ENCODE data around the gene TGM1. TPM values are rescaled to one million over a fixed set of nuclear protein-coding genes. Genes with fewer than 3 reads are reported as not detected.

Gene TGM1
- total and polyA plus RNA-seq, 2 donors (not counting 1 experiment from before 2014, with no cell fraction given) = 2.7 to 11.9 TPM

DNA sequence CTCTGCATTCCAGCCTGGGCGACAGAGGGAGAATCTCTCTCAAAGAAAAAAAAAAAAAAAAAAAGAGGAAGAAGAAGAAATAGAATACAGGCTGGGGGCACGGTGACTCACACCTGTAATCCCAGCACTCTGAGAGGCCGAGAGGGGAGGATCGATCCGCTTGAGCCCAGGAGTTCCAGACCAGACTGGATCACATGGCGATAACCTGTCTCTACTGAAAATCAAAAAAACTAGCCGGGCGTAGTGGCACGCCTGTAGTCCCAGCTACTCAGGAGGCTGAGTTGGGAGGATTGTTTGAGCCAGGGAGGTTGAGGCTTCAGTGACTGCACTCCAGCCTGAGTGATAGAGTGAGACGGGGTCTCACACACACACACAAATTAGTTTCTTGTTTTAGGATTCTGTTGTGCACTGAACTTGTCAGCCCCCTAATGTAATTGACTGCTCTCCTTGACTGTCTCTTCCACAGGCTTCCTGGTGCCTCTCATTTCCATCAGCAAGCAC lies 19.6 kb downstream of the TGM1 start:
- Histone ChIP-seq H3K9me3 (ENCODE audit: control extremely low read depth in 1 of 3, control insufficient read depth in 2 of 3, insufficient read depth in 1 of 3, low read length in 2 of 3) (no peaks in the 10 kb centered on the region), H3K9ac (ENCODE audit: low read length) (peak overlapping the region; percentile 90), H3K4me2 (replicated peaks; ENCODE audit: low read depth, low read length, poor library complexity, severe bottlenecking) (peak overlapping the region; percentile 94), H3K27ac (ENCODE audit: low read length in 2 of 2) (peak overlapping the region; percentile 98 to 100), H3K79me2 (ENCODE audit: control insufficient read depth, insufficient read depth, low read length) (peaks cover 34% of the 10 kb centered on the region), H3K4me1 (ENCODE audit: control insufficient read depth in 2 of 2, insufficient read depth in 2 of 2, low read length in 2 of 2) (peaks cover 49 to 54% of the 10 kb centered on the region in 2 donors), H3K27me3 (replicated peaks in 1 of 4; ENCODE audit: control extremely low read depth in 1 of 4, control insufficient read depth in 3 of 4, insufficient read depth in 4 of 4, low read length in 3 of 4) (no peaks in the 10 kb centered on the region), H4K20me1 (ENCODE audit: control insufficient read depth, insufficient read depth, low read length, poor library complexity, severe bottlenecking) (peaks cover 38% of the 10 kb centered on the region), H3K36me3 (replicated peaks in 1 of 2; ENCODE audit: control extremely low read depth in 1 of 2, control insufficient read depth in 1 of 2, extremely low read depth in 1 of 2, insufficient read depth in 2 of 2, low read length in 1 of 2) (peaks cover 2 to 29% of the 10 kb centered on the region in 2 experiments), H3K4me3 (ENCODE audit: control extremely low read depth in 1 of 5, extremely low read depth in 1 of 5, insufficient read depth in 1 of 5, low read depth in 2 of 5, low read length in 4 of 5) (peak overlapping the region; percentile 3 to 91 (median 88)), H2AFZ (ENCODE audit: insufficient read depth, low read depth, low read length, poor library complexity, severe bottlenecking) (peak overlapping the region; percentile 82)
- no peaks in the 10 kb centered on the region for H3K9me3 Mint-ChIP-seq (ENCODE audit: insufficient read depth)
- CTCF ChIA-PET = interaction anchor here (0.9 to 8.8 kb wide), 28 partner anchors 8 to 199 kb away, joined by 3 to 254 read pairs (median 12); partner anchors contain the start of genes ADCY4, CBLN3, CHMP4A and CIDEB
- H3K27ac Mint-ChIP-seq = peak overlapping the region; percentile 100
- no peak for ATAC-seq (ENCODE audit: low read depth)
- H3K4me3 Mint-ChIP-seq = peak overlapping the region; percentile 98
- 40% methylated on average over 3 of the region's 10 CpGs for WGBS (ENCODE audit: insufficient coverage)
- no peak for DNase-seq
- H3K27me3 Mint-ChIP-seq = no peaks in the 10 kb centered on the region
- no peak for TF ChIP-seq EZH2 (IDR thresholded peaks at IDR 0.05; ENCODE audit: borderline replicate concordance, insufficient read depth, low read depth, low read length, poor library complexity, severe bottlenecking)
- TF ChIP-seq, protein P1, sequence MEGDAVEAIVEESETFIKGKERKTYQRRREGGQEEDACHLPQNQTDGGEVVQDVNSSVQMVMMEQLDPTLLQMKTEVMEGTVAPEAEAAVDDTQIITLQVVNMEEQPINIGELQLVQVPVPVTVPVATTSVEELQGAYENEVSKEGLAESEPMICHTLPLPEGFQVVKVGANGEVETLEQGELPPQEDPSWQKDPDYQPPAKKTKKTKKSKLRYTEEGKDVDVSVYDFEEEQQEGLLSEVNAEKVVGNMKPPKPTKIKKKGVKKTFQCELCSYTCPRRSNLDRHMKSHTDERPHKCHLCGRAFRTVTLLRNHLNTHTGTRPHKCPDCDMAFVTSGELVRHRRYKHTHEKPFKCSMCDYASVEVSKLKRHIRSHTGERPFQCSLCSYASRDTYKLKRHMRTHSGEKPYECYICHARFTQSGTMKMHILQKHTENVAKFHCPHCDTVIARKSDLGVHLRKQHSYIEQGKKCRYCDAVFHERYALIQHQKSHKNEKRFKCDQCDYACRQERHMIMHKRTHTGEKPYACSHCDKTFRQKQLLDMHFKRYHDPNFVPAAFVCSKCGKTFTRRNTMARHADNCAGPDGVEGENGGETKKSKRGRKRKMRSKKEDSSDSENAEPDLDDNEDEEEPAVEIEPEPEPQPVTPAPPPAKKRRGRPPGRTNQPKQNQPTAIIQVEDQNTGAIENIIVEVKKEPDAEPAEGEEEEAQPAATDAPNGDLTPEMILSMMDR (IDR thresholded peaks at IDR 0.05) = no peak
- intact Hi-C loops (cut with micrococcal nuclease) = loop anchor here (1.0 to 10.0 kb wide), 4 partner anchors 35 to 229 kb away; no protein-coding TSS in a partner anchor
- peaks cover 57% of the 10 kb centered on the region for H3K4me1 Mint-ChIP-seq
- POLR2A ChIA-PET = interaction anchor here (0.7 to 3.7 kb wide), 20 partner anchors 11 to 190 kb away, joined by 3 to 51 read pairs (median 8); partner anchors contain the start of genes CBLN3, CHMP4A, DHRS1 and GMPR2

Data from B cell (primary cell).